HG03469 (cell line): ENCODE measurements around the gene MRPS18A.
"Not testable (repeated sequence)": the region's sequence is repeated elsewhere in the genome, so short reads cannot be mapped to it uniquely, and the experiment has no call there.

Experiments used
- ATAC-seq: cut with Tn5 transposase; IDR thresholded peaks from one replicate; pipeline ENCODE4 v1.9.1; 2021; ENCODE audit warnings: mild to moderate bottlenecking, moderate library complexity, moderate number of reproducible peaks; ENCODE audit not compliant: unreplicated experiment

Gene MRPS18A

DNA sequence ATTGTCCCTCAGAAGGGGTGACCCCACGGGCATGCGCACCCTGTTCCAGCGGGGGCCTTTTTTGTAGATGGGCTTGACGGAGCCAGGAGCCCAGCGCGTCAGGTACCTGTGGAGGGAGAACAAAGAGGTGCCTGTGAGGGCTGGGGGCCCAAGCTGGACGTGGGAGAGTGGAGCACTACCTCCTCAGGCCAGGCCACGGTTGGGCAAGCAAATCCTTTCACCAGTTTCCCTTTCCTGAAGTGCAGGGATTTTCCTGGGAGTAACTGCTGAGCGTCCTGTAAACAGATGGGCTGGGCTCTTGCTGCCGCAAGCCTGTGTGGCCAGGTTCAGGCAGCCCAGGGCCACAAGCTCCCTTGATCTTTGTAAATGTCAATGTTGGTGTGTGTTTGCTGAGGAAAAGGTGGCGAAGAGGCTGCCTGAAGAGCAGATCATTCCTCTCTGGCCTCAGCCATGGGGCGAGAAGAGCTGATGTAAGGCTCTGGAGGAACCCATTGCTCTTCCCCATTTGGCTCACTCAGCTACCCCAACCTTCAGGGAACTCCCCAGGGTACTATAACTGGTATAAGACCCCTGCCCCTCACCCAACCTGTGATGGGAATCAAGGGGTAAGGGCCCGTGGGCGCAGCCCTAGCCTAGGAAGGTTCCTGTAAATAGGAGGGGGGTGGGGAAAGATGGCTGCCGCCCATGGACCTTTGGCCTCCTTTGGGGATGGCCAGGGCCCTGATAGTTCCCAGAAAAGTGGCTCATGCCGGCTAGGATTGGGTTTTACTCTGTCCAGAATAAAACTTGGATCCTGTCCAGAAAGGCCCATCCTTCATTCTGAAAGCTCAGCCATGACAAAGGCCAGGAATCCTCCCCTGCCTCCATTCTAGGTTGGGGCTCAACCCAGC lies 15.5 kb downstream of the MRPS18A start:
- no peak for ATAC-seq

- no peak for ATAC-seq
Observed at GRCh38 chr6:43671011-43671800, 16.4 kb downstream of the MRPS18A start.

DNA sequence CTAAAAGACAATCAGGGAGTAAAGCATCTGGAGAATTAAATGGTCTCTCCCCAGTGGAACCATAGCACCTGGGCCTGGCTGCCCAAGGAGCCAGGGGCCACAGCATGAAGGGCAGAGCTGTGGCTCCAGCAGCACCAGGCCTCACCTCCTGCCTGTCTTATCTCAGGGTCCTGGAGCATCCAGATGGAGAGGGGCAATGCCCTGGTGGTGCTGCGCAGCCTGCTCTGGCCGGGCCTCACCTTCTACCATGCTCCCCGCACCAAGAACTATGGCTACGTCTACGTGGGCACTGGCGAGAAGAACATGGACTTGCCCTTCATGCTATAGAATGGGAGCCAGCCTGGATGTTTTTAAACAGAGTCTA lies 17.0 kb downstream of the MRPS18A start:
- ATAC-seq, result no peak

DNA sequence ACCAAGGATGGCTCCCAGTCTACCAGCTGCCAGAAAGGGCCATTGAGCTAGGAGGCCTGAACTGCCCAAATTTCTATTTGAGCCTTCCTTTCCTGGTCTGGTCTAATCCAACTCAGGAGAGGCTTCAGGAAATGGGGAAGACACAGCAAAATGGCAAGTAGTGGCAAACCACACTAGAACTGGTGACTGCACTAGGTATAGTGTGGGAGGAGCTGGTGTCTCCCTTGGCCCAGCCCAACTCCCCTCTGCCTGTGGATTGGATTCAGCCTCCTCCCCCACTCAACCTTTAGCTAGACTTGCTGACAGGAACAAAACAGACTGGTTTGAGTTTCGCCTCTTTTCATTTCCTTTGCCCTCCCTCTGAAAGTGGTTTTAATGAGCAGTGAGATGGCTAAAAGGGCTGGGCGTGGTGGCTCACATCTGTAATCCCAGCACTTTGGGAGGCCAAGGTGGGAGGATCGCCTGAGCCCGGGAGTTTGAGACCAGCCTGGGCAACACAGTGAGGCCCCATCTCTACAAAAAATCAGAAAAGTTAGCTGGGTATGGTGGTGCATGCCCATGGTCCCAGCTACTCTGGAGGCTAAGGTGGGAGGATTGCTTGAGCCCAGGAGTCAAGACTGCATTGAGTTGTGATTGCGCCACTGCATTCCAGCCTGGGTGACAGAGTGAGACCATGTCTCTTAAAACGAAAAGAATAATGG lies 17.5 kb downstream of the MRPS18A start:
- no peak for ATAC-seq

GRCh38 chr6:43669050-43669921 lies 18.3 kb downstream of the MRPS18A start:
- ATAC-seq, result no peak

DNA sequence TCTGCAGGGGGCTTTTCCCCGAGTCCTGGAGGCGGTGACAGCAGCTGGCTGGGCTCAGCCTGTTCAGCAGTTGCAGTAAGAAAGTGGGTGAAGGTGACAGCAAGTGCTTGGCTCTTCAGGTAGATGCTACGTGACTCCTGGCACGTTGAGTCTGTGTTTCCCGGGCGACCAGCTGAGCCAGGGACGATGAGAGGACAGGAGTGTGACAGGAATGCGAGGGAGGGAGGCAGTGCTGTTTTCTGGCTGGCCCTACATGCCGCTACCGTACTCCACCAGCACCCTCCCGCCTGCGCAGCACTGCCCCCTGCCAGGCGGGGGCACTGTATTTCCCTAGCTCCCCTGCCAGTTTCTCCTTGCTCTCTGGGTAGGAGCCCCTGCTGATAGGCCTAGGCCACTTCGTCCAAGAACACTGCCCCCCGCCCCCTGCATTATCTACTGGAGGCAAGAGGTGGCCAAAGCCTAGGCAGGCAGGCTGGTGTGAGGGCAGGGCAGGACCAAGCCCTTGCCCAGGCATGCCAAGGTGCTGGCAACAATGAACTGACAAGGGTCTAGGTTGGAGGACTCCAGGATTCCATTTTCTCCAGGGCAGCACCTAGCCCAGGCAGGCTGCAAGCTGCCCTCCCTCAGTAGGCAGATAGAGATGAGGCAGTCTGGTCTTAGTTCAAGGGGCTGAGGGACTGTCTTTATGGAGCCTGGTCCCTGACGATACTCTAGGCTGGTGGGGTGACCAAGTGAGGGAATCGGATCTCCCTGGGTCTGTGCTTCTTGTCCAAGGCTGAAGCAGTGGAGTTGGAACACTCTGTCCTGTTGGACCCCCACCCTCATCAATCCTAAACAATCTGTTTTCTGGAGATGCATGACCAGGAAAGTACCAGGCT lies 19.2 kb downstream of the MRPS18A start:
- no peak for ATAC-seq

DNA sequence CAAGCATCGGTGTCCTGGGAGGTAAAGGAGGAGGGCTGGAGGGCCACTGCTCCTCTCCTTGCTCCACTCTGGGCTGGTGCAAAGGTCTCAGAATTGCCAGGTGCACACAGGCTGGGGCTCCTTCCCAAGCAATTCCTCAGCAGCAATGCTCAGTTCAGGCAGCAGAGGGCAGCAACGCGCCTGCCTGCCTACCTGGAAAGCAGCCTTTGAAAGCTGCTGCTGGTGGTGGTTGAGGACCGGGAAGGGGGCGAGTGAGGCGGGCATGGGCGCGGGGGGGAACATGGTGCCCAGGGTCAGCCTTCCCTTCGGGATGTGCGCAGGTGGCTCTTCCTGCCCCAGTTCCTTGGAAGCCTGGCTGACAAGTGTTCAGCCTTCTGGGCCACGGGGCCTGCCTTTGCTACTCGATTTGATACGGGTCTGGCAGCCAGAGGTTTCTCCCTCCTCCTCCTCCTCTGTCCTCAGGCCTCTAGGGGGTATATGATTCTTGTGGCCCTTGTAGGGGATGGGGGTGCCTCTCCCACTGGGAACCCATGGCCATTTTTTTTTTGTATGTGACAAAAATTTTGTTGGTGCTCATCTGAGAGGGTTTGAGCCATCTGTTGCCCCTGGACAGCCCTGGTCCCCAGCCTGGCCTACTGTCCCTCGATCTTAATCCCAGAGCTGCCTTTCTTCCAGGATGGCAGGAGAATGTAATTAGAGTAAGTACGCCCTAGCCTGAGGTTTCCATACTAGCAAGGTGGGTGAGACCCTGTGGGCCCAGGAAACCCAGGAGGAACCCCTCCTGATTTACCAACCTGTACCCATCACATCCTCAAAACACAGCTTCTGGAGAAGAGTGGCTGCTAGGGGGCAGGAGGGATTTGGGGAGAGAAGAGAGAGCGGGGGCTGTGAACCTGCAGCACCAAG lies 20.1 kb downstream of the MRPS18A start:
- ATAC-seq, result no peak

- ATAC-seq, result no peak
Observed at GRCh38 chr6:43666196-43666920, 21.2 kb downstream of the MRPS18A start.

- no peak for ATAC-seq
Observed at GRCh38 chr6:43665376-43665775, 22.2 kb downstream of the MRPS18A start.

GRCh38 chr6:43662948-43663347 lies 24.6 kb downstream of the MRPS18A start:
- ATAC-seq, result not testable (repeated sequence)

GRCh38 chr6:43658161-43658560 lies 29.4 kb downstream of the MRPS18A start:
- no peak for ATAC-seq

GRCh38 chr6:43657221-43657802 lies 30.3 kb downstream of the MRPS18A start:
- ATAC-seq, result no peak

DNA sequence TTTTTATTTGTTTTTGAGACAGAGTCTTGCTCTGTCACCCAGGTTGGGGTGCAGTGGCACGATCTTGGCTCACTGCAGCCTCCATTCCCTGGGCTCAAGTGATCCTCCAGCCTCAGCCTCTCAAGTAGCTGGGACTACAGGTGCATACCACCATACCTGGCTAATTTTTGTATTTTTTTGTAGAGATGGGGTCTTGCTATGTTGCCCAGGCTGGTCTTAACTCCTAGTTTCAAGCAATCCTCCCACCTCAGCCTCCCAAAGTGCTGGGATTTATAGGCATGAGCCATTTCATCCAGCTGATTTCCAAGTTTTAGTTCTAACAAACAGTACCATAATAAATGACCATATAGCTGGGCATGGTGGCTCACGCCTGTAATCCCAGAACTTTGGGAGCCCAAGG lies 34.8 kb downstream of the MRPS18A start:
- ATAC-seq, result not testable (repeated sequence)

DNA sequence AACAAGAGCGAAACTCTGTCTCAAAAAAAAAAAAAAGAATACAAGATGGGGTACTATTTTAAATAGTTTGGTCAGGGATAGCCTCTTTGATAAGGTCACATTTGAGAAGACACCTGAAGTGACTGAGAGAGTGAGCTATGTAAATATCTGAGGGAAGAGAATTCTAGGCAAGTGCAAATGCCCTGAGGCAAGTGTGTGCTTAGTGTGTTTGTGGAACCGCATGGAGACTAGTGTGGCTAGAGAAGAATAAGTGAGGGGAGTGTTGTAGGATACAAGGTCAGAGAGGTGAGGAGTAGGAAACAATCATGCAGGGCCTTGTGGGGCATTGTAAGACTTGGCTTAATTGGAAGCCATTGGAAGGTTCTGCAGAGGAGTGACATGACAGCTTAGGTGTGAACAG lies 39.3 kb downstream of the MRPS18A start:
- no peak for ATAC-seq

GRCh38 chr6:43647613-43648012 lies 40.0 kb downstream of the MRPS18A start:
- no peak for ATAC-seq

DNA sequence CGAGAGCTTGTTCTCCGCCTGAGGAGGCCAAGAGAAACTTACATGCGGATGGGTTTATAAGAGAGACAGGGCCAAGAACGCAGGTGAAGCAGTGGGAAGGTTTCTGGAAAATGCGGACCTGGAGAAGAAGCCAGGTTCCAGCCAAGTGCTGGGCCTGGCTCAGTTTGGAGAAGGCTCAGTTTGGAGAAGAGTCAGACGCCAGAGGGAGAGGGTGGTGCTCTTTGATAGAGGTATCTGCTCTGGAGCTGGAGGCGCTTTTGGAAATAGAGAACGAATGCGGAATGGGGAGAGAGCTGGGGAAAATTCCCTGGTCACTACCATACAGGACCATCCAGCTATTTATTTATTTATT lies 42.0 kb downstream of the MRPS18A start:
- ATAC-seq, result no peak

DNA sequence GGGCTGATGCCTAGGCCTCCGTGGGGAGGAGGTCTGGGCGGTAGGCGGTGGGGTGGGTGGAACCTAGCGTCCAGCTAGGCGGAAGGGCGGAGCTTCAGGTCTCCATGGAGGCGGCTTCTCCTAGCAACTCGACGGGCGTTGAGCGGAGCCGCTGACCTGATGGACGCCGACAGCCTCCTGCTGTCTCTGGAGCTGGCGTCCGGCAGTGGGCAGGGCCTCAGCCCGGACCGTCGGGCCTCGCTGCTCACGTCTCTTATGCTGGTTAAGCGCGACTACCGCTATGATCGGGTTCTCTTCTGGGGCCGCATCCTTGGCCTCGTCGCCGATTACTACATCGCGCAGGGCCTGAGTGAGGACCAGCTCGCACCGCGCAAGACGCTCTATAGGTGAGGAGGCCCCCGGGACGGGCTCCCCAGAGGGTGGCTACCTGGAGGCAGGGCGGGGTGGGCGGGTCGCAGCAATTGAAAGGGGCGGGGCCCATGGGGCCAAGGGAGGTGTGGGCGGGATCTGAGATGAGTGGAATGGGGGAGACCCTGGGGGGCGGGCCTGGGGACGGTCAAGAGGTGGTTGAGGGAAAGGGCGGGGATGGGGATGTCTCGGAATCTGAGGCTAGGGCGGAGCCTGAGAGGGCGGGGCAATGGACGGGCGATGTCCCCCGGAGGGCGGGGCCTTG lies 42.5 kb downstream of the MRPS18A start, which contains the start of gene RSPH9:
TSS of gene RSPH9 (plus strand) at position 97 of the 673 bp plus-strand sequence. CDS start at position 160, 63 bp downstream.
- ATAC-seq, result no peak
